ENCODE data around the gene TMEM239.

The TMEM239 gene

DNA sequence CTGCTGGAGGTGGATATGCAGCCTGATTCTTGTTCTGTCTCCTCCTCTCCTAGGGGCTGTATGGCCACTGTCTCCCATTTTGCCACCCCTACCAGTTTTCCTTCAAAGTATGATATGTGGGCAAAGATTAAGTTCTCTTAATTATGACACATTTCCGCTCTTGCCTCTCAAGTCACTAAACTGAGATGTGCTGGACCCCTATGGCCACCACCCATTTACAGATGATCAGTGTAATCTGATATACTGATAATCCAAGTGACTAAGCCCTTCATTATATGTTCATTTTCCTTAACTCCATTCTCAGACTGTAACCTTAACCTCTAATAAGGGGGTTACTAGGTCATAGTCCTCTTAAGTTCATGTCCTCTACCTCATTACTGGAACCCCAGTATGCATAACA lies 2.1 kb upstream of the TMEM239 start:
- TF ChIP-seq CREB1 (IDR thresholded peaks at IDR 0.05; ENCODE audit: low read depth), result no peak
- TF ChIP-seq, protein P1, sequence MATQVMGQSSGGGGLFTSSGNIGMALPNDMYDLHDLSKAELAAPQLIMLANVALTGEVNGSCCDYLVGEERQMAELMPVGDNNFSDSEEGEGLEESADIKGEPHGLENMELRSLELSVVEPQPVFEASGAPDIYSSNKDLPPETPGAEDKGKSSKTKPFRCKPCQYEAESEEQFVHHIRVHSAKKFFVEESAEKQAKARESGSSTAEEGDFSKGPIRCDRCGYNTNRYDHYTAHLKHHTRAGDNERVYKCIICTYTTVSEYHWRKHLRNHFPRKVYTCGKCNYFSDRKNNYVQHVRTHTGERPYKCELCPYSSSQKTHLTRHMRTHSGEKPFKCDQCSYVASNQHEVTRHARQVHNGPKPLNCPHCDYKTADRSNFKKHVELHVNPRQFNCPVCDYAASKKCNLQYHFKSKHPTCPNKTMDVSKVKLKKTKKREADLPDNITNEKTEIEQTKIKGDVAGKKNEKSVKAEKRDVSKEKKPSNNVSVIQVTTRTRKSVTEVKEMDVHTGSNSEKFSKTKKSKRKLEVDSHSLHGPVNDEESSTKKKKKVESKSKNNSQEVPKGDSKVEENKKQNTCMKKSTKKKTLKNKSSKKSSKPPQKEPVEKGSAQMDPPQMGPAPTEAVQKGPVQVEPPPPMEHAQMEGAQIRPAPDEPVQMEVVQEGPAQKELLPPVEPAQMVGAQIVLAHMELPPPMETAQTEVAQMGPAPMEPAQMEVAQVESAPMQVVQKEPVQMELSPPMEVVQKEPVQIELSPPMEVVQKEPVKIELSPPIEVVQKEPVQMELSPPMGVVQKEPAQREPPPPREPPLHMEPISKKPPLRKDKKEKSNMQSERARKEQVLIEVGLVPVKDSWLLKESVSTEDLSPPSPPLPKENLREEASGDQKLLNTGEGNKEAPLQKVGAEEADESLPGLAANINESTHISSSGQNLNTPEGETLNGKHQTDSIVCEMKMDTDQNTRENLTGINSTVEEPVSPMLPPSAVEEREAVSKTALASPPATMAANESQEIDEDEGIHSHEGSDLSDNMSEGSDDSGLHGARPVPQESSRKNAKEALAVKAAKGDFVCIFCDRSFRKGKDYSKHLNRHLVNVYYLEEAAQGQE (IDR thresholded peaks at IDR 0.05; ENCODE audit: low read depth), result no peak

DNA sequence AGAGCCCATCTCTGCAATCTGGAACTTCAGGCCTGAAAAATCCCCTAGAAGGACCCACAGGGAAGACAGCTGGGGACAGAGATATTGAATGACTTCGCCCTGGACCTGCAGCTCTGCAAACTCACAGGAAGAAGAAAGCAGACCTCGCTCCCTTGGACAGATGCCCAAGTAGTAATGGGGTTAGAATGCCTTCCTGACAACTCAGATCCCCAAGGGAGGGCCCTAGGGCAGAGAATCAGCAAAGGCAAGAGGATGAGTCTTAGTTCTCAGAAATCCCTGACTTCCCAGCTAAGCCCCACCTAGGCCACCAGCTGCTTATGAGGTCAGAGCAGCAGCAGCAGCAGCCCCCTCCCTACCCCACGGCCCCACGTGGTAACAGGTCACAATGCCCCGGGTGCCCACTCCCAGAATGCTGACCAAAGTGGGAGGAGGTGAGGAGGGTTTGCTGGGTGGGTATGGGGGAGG lies 1.5 kb upstream of the TMEM239 start, which contains the start of gene C20orf141:
Gene C20orf141 (plus strand): TSS at position 401 of the 465 bp plus-strand sequence. CDS start 198 bp downstream, outside the sequence.
- TF ChIP-seq EGR1 (IDR thresholded peaks at IDR 0.05) (no peak), NFIC (IDR thresholded peaks at IDR 0.05) (peak; percentile 34; the same call in 1 of the 2 replicates)

DNA sequence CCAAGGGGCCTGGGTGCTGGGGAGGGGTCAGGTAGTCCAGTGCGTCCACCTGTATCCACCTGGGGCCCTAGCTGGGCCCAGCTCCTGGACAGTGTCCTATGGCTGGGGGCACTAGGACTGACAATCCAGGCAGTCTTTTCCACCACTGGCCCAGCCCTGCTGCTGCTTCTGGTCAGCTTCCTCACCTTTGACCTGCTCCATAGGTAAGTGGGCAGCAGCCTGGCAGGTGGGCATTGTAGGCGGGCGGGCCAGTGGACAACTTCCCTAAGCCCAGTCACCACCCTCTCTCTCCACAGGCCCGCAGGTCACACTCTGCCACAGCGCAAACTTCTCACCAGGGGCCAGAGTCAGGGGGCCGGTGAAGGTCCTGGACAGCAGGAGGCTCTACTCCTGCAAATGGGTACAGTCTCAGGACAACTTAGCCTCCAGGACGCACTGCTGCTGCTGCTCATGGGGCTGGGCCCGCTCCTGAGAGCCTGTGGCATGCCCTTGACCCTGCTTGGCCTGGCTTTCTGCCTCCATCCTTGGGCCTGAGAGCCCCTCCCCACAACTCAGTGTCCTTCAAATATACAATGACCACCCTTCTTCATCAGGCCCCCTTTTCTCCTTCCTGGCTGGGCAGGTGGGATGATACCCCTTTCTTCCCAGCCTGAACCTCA lies 793 bp upstream of the TMEM239 start:
- TF ChIP-seq FOXM1 (IDR thresholded peaks at IDR 0.05; ENCODE audit: borderline replicate concordance, low read depth), result no peak
- TF ChIP-seq ZBTB7A (IDR thresholded peaks at IDR 0.05; ENCODE audit: low read depth), result no peak
- TF ChIP-seq YY1 (IDR thresholded peaks at IDR 0.05; ENCODE audit: low read depth), result no peak
- no peak for TF ChIP-seq RAD21 (IDR thresholded peaks at IDR 0.05; ENCODE audit: low read depth)
- TF ChIP-seq CEBPB (IDR thresholded peaks at IDR 0.05), result no peak
- TF ChIP-seq, protein P1 (IDR thresholded peaks at IDR 0.05; ENCODE audit: low read depth), result no peak
- no peak for TF ChIP-seq TEAD4 (IDR thresholded peaks at IDR 0.05)
- TF ChIP-seq TAF1 (IDR thresholded peaks at IDR 0.05; ENCODE audit: low read depth), result no peak
- no peak for TF ChIP-seq EP300 (IDR thresholded peaks at IDR 0.05; ENCODE audit: borderline replicate concordance)
- no peak for TF ChIP-seq EGR1 (IDR thresholded peaks at IDR 0.05)
- TF ChIP-seq NFIC (IDR thresholded peaks at IDR 0.05), result no peak
- no peak for TF ChIP-seq TCF12 (IDR thresholded peaks at IDR 0.05; ENCODE audit: low read depth)

DNA sequence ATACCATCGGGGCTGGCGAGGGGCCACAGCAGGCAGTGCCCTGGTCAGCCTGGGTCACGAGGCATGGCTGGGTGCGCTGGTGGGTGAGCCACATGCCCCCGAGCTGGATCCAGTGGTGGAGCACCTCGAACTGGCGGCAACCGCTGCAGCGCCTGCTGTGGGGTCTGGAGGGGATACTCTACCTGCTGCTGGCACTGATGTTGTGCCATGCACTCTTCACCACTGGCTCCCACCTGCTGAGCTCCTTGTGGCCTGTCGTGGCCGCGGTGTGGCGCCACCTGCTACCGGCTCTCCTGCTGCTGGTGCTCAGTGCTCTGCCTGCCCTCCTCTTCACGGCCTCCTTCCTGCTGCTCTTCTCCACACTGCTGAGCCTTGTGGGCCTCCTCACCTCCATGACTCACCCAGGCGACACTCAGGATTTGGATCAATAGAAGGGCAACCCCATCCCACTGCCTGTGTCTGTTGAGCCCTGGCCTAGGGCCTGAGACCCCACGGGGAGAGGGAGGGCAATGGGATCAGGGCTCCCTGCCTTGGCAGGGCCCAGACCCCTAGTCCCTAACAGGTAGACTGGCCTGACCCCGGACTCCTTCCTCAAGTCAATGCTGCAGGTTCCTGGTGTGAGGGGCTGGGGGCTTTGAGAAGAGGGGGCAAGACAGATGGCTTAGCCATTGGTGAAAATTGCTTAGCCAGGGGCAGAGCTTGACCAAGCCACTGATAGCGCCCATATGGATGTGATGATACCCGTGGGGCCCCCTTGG lies 598 bp downstream of the TMEM239 start:
- no peak for TF ChIP-seq NFIC (IDR thresholded peaks at IDR 0.05)
- no peak for TF ChIP-seq CREB1 (IDR thresholded peaks at IDR 0.05; ENCODE audit: low read depth)
- no peak for TF ChIP-seq ZBTB7A (IDR thresholded peaks at IDR 0.05; ENCODE audit: low read depth)
- no peak for TF ChIP-seq EGR1 (IDR thresholded peaks at IDR 0.05)
- TF ChIP-seq TEAD4 (IDR thresholded peaks at IDR 0.05), result no peak
- no peak for TF ChIP-seq FOXM1 (IDR thresholded peaks at IDR 0.05; ENCODE audit: borderline replicate concordance, low read depth)
- no peak for TF ChIP-seq TCF12 (IDR thresholded peaks at IDR 0.05; ENCODE audit: low read depth)
- no peak for TF ChIP-seq RAD21 (IDR thresholded peaks at IDR 0.05; ENCODE audit: low read depth)
- no peak for TF ChIP-seq CEBPB (IDR thresholded peaks at IDR 0.05)
- no peak for TF ChIP-seq EP300 (IDR thresholded peaks at IDR 0.05; ENCODE audit: borderline replicate concordance)
- TF ChIP-seq, protein P2, sequence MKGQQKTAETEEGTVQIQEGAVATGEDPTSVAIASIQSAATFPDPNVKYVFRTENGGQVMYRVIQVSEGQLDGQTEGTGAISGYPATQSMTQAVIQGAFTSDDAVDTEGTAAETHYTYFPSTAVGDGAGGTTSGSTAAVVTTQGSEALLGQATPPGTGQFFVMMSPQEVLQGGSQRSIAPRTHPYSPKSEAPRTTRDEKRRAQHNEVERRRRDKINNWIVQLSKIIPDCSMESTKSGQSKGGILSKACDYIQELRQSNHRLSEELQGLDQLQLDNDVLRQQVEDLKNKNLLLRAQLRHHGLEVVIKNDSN (IDR thresholded peaks at IDR 0.05), result no peak
- TF ChIP-seq, protein P3, sequence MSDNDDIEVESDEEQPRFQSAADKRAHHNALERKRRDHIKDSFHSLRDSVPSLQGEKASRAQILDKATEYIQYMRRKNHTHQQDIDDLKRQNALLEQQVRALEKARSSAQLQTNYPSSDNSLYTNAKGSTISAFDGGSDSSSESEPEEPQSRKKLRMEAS (IDR thresholded peaks at IDR 0.05), result no peak
- TF ChIP-seq, protein P1 (IDR thresholded peaks at IDR 0.05; ENCODE audit: low read depth), result no peak
- TF ChIP-seq YY1 (IDR thresholded peaks at IDR 0.05; ENCODE audit: low read depth), result no peak
- no peak for TF ChIP-seq TAF1 (IDR thresholded peaks at IDR 0.05; ENCODE audit: low read depth)

DNA sequence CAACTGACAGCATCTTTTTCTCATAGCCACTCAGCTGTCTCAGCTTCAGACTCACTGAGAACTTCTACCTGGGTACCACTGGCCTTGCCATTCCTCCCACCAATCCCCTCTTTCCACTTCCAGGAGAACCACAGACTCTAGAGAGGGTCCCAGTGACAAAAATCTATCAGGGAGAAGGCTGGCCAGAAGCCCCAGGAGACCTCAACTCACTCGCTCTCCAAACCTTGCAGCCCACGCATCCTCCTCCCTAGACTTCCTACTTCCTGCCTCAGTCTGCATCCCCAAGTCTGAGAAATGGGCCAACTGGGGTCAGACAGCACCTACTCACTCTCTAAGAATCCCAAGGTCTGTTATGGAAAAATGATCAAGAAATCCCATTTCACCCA lies 1.2 kb downstream of the TMEM239 start:
- TF ChIP-seq NFIC (IDR thresholded peaks at IDR 0.05) (no peak), FOXM1 (IDR thresholded peaks at IDR 0.05; ENCODE audit: borderline replicate concordance, low read depth) (no peak), CREB1 (IDR thresholded peaks at IDR 0.05; ENCODE audit: low read depth) (no peak), EGR1 (IDR thresholded peaks at IDR 0.05) (no peak)
- TF ChIP-seq, protein P2 (IDR thresholded peaks at IDR 0.05), result no peak
- TF ChIP-seq, protein P1 (IDR thresholded peaks at IDR 0.05; ENCODE audit: low read depth), result no peak

All from Ishikawa (cell line).